ENCODE data around the gene IPCEF1.

Gene IPCEF1, protein sequence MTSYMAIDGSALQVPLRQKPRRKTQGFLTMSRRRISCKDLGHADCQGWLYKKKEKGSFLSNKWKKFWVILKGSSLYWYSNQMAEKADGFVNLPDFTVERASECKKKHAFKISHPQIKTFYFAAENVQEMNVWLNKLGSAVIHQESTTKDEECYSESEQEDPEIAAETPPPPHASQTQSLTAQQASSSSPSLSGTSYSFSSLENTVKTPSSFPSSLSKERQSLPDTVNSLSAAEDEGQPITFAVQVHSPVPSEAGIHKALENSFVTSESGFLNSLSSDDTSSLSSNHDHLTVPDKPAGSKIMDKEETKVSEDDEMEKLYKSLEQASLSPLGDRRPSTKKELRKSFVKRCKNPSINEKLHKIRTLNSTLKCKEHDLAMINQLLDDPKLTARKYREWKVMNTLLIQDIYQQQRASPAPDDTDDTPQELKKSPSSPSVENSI

DNA sequence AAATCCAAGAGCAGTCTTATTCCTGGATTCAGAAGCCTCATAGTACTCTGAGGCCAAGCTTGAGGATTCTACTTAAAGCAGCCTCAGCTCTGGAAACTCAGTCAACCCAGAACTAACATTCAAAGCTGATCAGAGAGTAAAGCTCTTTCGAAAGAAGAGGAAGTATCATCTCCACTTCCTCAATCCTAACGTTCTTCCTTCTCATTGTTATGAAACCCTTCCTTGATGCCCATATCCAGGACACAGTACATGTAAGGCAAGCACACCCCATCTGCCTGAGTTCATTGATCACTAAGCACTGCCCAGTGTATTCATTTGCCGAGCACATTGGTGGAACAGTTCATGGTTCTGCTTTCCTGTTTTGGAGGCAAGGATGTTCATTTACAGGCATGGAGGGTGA lies at the start of gene IPCEF1:
Gene IPCEF1, minus strand, starts transcription at position 114 of the 400 bp plus-strand sequence. CDS start 90,856 bp downstream, outside the sequence.
- no peak for TF ChIP-seq CTCF (IDR thresholded peaks at IDR 0.05; ENCODE audit: insufficient read depth, low read length, poor library complexity, severe bottlenecking)
- no peak within 1 kb of the TSS for H3K4me3 ChIP-seq (replicated peaks; ENCODE audit: low read depth, low read length)
- no peaks in the 10 kb centered on the region for H3K27me3 ChIP-seq (replicated peaks; ENCODE audit: control insufficient read depth, insufficient read depth, low read length)
- no peak for DNase-seq (ENCODE audit: extremely low read depth, insufficient read length)
- no peaks in the 10 kb centered on the region for H3K36me3 ChIP-seq (ENCODE audit: control insufficient read depth, insufficient read depth, low read length)

DNA sequence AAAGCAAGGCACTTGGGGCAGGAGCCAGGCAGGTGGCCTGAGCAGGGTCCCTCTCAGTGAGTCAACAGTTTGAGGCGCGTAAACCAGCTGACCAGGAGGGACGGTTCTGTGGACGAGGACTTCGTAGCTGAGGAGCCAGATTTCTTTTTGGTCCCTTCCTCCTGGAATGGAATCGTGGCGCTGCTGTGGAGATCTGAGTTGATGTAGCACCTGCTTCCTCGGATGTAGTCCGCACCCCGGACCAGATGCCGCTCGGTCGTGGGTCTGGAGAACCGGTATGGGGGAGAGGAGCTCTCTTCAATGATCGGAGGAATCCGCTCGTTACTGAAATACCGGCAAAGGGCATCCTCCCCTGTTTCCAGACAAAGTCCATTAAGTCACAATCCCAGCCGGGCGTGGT lies 49.7 kb upstream of the IPCEF1 start:
- Histone ChIP-seq H3K27me3 (replicated peaks; ENCODE audit: control insufficient read depth, insufficient read depth, low read length) (no peaks in the 10 kb centered on the region), H3K36me3 (ENCODE audit: control insufficient read depth, insufficient read depth, low read length) (no peaks in the 10 kb centered on the region), H3K4me3 (replicated peaks; ENCODE audit: low read depth, low read length) (no peak overlapping the region)
- TF ChIP-seq CTCF (IDR thresholded peaks at IDR 0.05; ENCODE audit: insufficient read depth, low read length, poor library complexity, severe bottlenecking) = no peak
- DNase-seq (ENCODE audit: extremely low read depth, insufficient read length) = no peak

DNA sequence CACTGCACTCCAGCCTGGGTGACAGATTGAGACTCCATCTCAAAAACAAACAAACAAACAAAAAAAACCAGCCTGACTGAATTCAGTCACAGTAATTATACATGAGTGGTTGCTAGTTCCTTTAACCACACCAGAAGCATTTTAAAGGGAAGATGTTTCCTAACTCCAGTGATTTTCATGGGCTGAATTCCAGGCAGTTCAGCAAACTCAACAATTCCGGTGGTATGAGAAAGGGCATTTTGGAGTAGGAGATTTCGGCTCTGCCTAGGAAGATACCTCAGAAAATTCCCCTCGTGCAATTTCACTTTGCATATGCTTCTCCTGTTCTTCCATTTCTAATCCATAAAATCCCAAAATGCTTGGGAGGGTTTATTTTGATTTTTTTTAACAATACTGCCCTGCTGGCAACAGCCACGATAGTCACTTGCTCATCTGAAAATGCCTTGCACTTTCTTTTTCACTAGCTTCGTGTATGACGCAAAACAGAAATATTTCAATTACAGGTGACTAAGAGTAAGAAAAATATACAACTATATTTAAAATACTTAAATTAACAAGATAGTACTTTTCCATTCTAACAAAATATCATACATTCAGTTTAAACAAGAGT lies 48.3 kb upstream of the IPCEF1 start:
- no peak for TF ChIP-seq CTCF (IDR thresholded peaks at IDR 0.05; ENCODE audit: insufficient read depth, low read length, poor library complexity, severe bottlenecking)
- no peaks in the 10 kb centered on the region for H3K36me3 ChIP-seq (ENCODE audit: control insufficient read depth, insufficient read depth, low read length)
- no peak for DNase-seq (ENCODE audit: extremely low read depth, insufficient read length)
- H3K27me3 ChIP-seq (replicated peaks; ENCODE audit: control insufficient read depth, insufficient read depth, low read length) = no peaks in the 10 kb centered on the region
- no peak overlapping the region for H3K4me3 ChIP-seq (replicated peaks; ENCODE audit: low read depth, low read length)

- no peak for TF ChIP-seq CTCF (IDR thresholded peaks at IDR 0.05; ENCODE audit: insufficient read depth, low read length, poor library complexity, severe bottlenecking)
- H3K27me3 ChIP-seq (replicated peaks; ENCODE audit: control insufficient read depth, insufficient read depth, low read length) = no peaks in the 10 kb centered on the region
- no peak for DNase-seq (ENCODE audit: extremely low read depth, insufficient read length)
- no peak overlapping the region for H3K4me3 ChIP-seq (replicated peaks; ENCODE audit: low read depth, low read length)
- H3K36me3 ChIP-seq (ENCODE audit: control insufficient read depth, insufficient read depth, low read length) = no peaks in the 10 kb centered on the region
Observed at GRCh38 chr6:154403788-154404187, 47.2 kb upstream of the IPCEF1 start.

GRCh38 chr6:154402081-154402780 lies 45.6 kb upstream of the IPCEF1 start:
- TF ChIP-seq CTCF (IDR thresholded peaks at IDR 0.05; ENCODE audit: insufficient read depth, low read length, poor library complexity, severe bottlenecking) = no peak
- DNase-seq (ENCODE audit: extremely low read depth, insufficient read length) = no peak
- Histone ChIP-seq H3K27me3 (replicated peaks; ENCODE audit: control insufficient read depth, insufficient read depth, low read length) (no peaks in the 10 kb centered on the region), H3K36me3 (ENCODE audit: control insufficient read depth, insufficient read depth, low read length) (no peaks in the 10 kb centered on the region), H3K4me3 (replicated peaks; ENCODE audit: low read depth, low read length) (no peak overlapping the region)

All from GM06990 (cell line).